GM19468 (cell line): ENCODE measurements around the gene TASOR2.

Experiments used
- ATAC-seq: cut with Tn5 transposase; IDR thresholded peaks from one replicate; pipeline ENCODE4 v1.9.1; 2021; ENCODE audit warnings: mild to moderate bottlenecking, moderate library complexity, moderate number of reproducible peaks; ENCODE audit not compliant: unreplicated experiment; ENCODE audit errors: extremely low read depth

The TASOR2 gene

GRCh38 chr10:5656737-5657579, 27.7 kb upstream of the TASOR2 start:
- ATAC-seq: peak; percentile 29

GRCh38 chr10:5658871-5659618, 25.6 kb upstream of the TASOR2 start:
- no peak for ATAC-seq

GRCh38 chr10:5659702-5660528, 24.7 kb upstream of the TASOR2 start:
- no peak for ATAC-seq

- no peak for ATAC-seq
Observed at GRCh38 chr10:5661043-5661442, 23.6 kb upstream of the TASOR2 start.

- ATAC-seq: no peak
Observed at GRCh38 chr10:5662708-5663579, 21.7 kb upstream of the TASOR2 start.

- ATAC-seq: no peak
Observed at GRCh38 chr10:5663692-5664427, 20.8 kb upstream of the TASOR2 start.

GRCh38 chr10:5665373-5666007, 19.1 kb upstream of the TASOR2 start:
- ATAC-seq: no peak

GRCh38 chr10:5666008-5666840, 18.4 kb upstream of the TASOR2 start, which contains the start of gene ASB13:
Gene ASB13 (minus strand): TSS chr10:5666595. CDS start chr10:5666551, 44 bp downstream.
- no peak for ATAC-seq

GRCh38 chr10:5666841-5667630, 17.6 kb upstream of the TASOR2 start:
- no peak for ATAC-seq

- no peak for ATAC-seq
Observed at GRCh38 chr10:5668429-5668828, 16.2 kb upstream of the TASOR2 start.

- no peak for ATAC-seq
Observed at GRCh38 chr10:5669604-5670003, 15.0 kb upstream of the TASOR2 start.

GRCh38 chr10:5670662-5671375, 13.8 kb upstream of the TASOR2 start:
- no peak for ATAC-seq

- ATAC-seq: no peak
Observed at GRCh38 chr10:5678397-5679036, 6.1 kb upstream of the TASOR2 start.

- no peak for ATAC-seq
Observed at GRCh38 chr10:5679037-5679435, 5.6 kb upstream of the TASOR2 start.

GRCh38 chr10:5679606-5680005, 5.0 kb upstream of the TASOR2 start:
- ATAC-seq: no peak

GRCh38 chr10:5681930-5682329, 2.7 kb upstream of the TASOR2 start:
- no peak for ATAC-seq
